Fibroblast of lung (primary cell): ENCODE measurements around the gene LTA4H. TPM values are rescaled to one million over a fixed set of nuclear protein-coding genes. Genes with fewer than 3 reads are reported as not detected.

Experiments used
- DNase-seq, 2 donors: peaks; one replicate each; pipeline versions ENCODE4 v3.0.0 to v3.0.0-alpha.2; 2010; ENCODE audit warnings: low read depth in 2 of 2
- H2AFZ ChIP-seq: 2 replicates; pipeline ENCODE4 v1.5.1; 2012; ENCODE audit warnings: low read length, control low read depth, inconsistent platforms
- H3K27ac ChIP-seq: 2 replicates; pipeline ENCODE4 v1.5.1; 2011; ENCODE audit warnings: low read length, control low read depth; ENCODE audit not compliant: insufficient read depth
- H3K27me3 ChIP-seq: 2 replicates; pipeline ENCODE4 v1.5.1; 2011; ENCODE audit warnings: mild to moderate bottlenecking, low read length; ENCODE audit not compliant: control insufficient read depth, insufficient read depth
- H3K36me3 ChIP-seq: 2 replicates; pipeline ENCODE4 v1.5.1; 2011; ENCODE audit warnings: low read length; ENCODE audit not compliant: control insufficient read depth, insufficient read depth
- H3K4me1 ChIP-seq: 2 replicates; pipeline ENCODE4 v1.5.1; 2011; ENCODE audit warnings: low read length; ENCODE audit not compliant: control insufficient read depth, insufficient read depth; ENCODE audit errors: extremely low read depth
- H3K4me2 ChIP-seq: 2 replicates; pipeline ENCODE4 v1.5.1; 2011; ENCODE audit warnings: low read length, control low read depth; ENCODE audit not compliant: insufficient read depth; ENCODE audit errors: extremely low read depth
- H3K4me3 ChIP-seq, 4 experiments: fragments of 200-600 bp in 1 of 4; sonication (generic) in 1 of 4; replicated peaks in 1 of 4; 2 replicates each; pipeline ENCODE4 v1.5.1; 2011 to 2016; ENCODE audit warnings: low read length in 4 of 4, low read depth in 3 of 4, mild to moderate bottlenecking in 3 of 4, control low read depth in 2 of 4, inconsistent platforms in 1 of 4, mixed read lengths in 1 of 4; ENCODE audit not compliant: insufficient read depth in 1 of 4; ENCODE audit errors: control extremely low read depth in 1 of 4
- H3K79me2 ChIP-seq: 2 replicates; pipeline ENCODE4 v1.5.1; 2012; ENCODE audit warnings: mild to moderate bottlenecking, low read length, inconsistent platforms; ENCODE audit not compliant: control insufficient read depth, insufficient read depth
- H3K9ac ChIP-seq: 2 replicates; pipeline ENCODE4 v1.5.1; 2011; ENCODE audit warnings: mild to moderate bottlenecking, low read length, control low read depth; ENCODE audit not compliant: insufficient read depth
- H3K9me3 ChIP-seq: 2 replicates; pipeline ENCODE4 v1.5.1; 2012; ENCODE audit warnings: low read depth, low read length; ENCODE audit not compliant: control insufficient read depth, insufficient read depth
- H4K20me1 ChIP-seq: 2 replicates; pipeline ENCODE4 v1.5.1; 2011; ENCODE audit warnings: low read length; ENCODE audit not compliant: control insufficient read depth, insufficient read depth; ENCODE audit errors: extremely low read depth
- EZH2 ChIP-seq: IDR thresholded peaks from 2 replicates; pipeline ENCODE4 v1.5.1; 2012; ENCODE audit warnings: low read length, control low read depth, mild to moderate bottlenecking; ENCODE audit errors: missing control alignments
- polyA plus RNA-seq, 2 donors: library from polyadenylated mRNA; depleted of rRNA in 1 of 2; stranded (reverse) in 1 of 2; unstranded in 1 of 2; fragments of >200 nt; gene quantifications; 2 replicates each; pipeline ENCODE4 v1.2.1, GENCODE V29; 2011 to 2012; ENCODE audit warnings: missing spikeins in 1 of 2
- total RNA-seq: library from RNA; depleted of rRNA; stranded (reverse); fragments of >200 nt; gene quantifications from 2 replicates; pipeline ENCODE4 v1.2.1, GENCODE V29; 2014
- TF ChIP-seq, protein P1 (sequence below), 2 donors: IDR thresholded peaks in 1 of 2; conservative IDR thresholded peaks in 1 of 2; 1 replicate in 1 of 2; 2 replicates in 1 of 2; pipeline ENCODE4 v1.5.1; 2011 to 2012; ENCODE audit warnings: low read length in 2 of 2, control low read depth in 1 of 2, inconsistent platforms in 1 of 2, low read depth in 1 of 2, mild to moderate bottlenecking in 1 of 2

Gene LTA4H
- total and polyA plus RNA-seq, 2 donors (not counting 1 experiment from before 2014, with no cell fraction given), result 81.1 to 100 TPM

DNA sequence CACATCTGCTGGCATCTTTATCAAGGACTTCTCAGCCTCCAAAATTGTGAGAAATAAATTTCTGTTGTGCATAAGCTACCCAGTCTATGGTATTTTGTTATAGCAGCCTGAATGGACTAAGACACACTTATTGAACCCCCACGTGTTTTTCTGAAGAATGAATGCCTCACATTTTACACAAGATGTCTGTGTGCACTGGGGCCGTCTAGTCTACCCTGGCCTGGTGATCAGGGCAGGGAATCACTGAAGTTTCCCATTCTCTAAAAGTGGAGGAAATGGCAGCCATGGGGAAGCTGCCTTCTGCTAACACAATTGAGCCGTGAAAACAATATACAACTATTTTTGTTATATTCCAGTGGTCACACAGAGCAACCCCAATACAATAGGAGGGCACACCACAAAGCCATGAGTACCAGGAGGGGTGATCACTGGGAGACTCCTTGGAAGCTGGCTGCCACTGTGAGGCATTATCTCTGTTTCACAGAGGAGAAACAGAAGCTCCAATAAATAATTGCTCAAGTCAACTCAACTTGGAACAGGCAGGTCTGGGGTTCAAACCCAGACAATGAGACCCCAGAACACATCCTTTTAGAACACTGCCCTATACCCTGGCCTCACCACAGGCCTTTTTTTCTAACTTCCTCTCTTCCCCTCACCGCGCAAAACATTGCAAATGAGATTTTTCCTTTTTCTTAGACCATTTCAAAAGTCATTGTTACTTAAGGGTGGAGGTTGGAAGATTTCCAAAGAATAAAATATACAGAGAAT, 18.3 kb upstream of the LTA4H start:
- Histone ChIP-seq H3K9me3 (no peaks in the 10 kb centered on the region), H3K9ac (no peak overlapping the region), H3K4me3 (no peak overlapping the region), H3K4me2 (no peak overlapping the region), H4K20me1 (no peaks in the 10 kb centered on the region), H3K4me1 (no peaks in the 10 kb centered on the region), H3K36me3 (no peaks in the 10 kb centered on the region), H3K27ac (no peak overlapping the region), H2AFZ (no peak overlapping the region), H3K79me2 (no peaks in the 10 kb centered on the region), H3K27me3 (no peaks in the 10 kb centered on the region)
- TF ChIP-seq EZH2, result no peak
- TF ChIP-seq, protein P1, sequence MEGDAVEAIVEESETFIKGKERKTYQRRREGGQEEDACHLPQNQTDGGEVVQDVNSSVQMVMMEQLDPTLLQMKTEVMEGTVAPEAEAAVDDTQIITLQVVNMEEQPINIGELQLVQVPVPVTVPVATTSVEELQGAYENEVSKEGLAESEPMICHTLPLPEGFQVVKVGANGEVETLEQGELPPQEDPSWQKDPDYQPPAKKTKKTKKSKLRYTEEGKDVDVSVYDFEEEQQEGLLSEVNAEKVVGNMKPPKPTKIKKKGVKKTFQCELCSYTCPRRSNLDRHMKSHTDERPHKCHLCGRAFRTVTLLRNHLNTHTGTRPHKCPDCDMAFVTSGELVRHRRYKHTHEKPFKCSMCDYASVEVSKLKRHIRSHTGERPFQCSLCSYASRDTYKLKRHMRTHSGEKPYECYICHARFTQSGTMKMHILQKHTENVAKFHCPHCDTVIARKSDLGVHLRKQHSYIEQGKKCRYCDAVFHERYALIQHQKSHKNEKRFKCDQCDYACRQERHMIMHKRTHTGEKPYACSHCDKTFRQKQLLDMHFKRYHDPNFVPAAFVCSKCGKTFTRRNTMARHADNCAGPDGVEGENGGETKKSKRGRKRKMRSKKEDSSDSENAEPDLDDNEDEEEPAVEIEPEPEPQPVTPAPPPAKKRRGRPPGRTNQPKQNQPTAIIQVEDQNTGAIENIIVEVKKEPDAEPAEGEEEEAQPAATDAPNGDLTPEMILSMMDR (conservative IDR thresholded peaks at IDR 0.05 in 1 of 2, IDR thresholded peaks at IDR 0.05 in 1 of 2; ENCODE audit: low read depth in 1 of 2, low read length in 2 of 2), result no peak
- DNase-seq, result no peak

DNA sequence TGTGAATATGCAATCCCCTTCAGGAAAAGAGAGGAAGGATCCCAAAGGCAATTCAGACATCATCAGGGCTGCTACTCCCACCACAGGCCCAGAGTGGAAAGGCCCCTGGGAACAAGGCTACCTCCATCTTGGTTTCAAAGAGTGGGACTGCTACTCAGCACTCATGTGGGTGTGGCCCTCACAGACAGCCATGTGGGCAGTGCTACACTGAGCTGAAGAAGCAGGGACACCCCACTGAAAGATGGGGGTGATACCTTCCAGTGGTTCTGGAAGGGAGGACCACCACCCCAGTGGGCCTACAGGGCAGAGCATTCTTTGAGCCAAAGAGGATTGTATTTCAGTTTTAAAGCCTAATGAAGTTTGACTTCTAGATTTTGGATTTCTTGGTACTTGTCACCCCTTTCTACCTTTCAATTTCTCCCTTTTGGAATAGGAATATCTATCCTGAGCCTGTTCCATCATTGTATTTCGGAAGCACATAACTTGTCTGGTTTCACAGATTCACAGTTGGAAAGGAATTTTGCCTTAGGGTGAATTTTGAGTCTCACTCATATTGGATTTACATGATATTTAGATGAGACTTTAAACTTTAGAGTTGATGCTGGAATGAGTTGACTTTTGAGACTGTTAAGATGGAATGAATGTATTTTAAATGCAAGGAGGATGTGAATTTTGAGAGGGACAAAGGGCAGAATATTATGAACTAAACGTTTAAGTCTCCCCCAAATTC, 16.5 kb upstream of the LTA4H start:
- H3K4me3 ChIP-seq, result no peak overlapping the region
- no peaks in the 10 kb centered on the region for H3K79me2 ChIP-seq
- TF ChIP-seq, protein P1 (conservative IDR thresholded peaks at IDR 0.05 in 1 of 2, IDR thresholded peaks at IDR 0.05 in 1 of 2; ENCODE audit: low read depth in 1 of 2, low read length in 2 of 2), result no peak
- TF ChIP-seq EZH2, result no peak
- H3K4me2 ChIP-seq, result no peak overlapping the region
- H3K9ac ChIP-seq, result no peak overlapping the region
- H3K36me3 ChIP-seq, result no peaks in the 10 kb centered on the region
- H3K27me3 ChIP-seq, result no peaks in the 10 kb centered on the region
- H3K4me1 ChIP-seq, result peaks cover 3% of the 10 kb centered on the region
- no peak overlapping the region for H3K27ac ChIP-seq
- no peaks in the 10 kb centered on the region for H3K9me3 ChIP-seq
- no peak overlapping the region for H2AFZ ChIP-seq
- DNase-seq, result no peak
- H4K20me1 ChIP-seq, result no peaks in the 10 kb centered on the region

GRCh38 chr12:96050139-96050538, 14.8 kb upstream of the LTA4H start:
- Histone ChIP-seq H3K27me3 (no peaks in the 10 kb centered on the region), H3K9me3 (no peaks in the 10 kb centered on the region), H3K79me2 (no peaks in the 10 kb centered on the region), H3K4me1 (peaks cover 3% of the 10 kb centered on the region), H3K4me3 (no peak overlapping the region), H3K36me3 (no peaks in the 10 kb centered on the region), H3K9ac (no peak overlapping the region), H4K20me1 (no peaks in the 10 kb centered on the region), H3K27ac (no peak overlapping the region), H2AFZ (no peak overlapping the region), H3K4me2 (no peak overlapping the region)
- TF ChIP-seq, protein P1 (conservative IDR thresholded peaks at IDR 0.05 in 1 of 2, IDR thresholded peaks at IDR 0.05 in 1 of 2; ENCODE audit: low read depth in 1 of 2, low read length in 2 of 2), result no peak
- TF ChIP-seq EZH2, result no peak
- no peak for DNase-seq
